NOMO-1 (cell line): ENCODE data around the gene TMEM248.
"Not testable (repeated sequence)": the region's sequence is repeated elsewhere in the genome, so short reads cannot be mapped to it uniquely, and the experiment has no call there.

ENCODE experiments used
- DNase-seq, 2 experiments: peaks; one replicate each; lab custom pipeline; 2025; ENCODE audit not compliant: unreplicated experiment in 2 of 2; lab: John Stamatoyannopoulos, UW

Gene TMEM248, protein sequence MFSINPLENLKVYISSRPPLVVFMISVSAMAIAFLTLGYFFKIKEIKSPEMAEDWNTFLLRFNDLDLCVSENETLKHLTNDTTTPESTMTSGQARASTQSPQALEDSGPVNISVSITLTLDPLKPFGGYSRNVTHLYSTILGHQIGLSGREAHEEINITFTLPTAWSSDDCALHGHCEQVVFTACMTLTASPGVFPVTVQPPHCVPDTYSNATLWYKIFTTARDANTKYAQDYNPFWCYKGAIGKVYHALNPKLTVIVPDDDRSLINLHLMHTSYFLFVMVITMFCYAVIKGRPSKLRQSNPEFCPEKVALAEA

DNA sequence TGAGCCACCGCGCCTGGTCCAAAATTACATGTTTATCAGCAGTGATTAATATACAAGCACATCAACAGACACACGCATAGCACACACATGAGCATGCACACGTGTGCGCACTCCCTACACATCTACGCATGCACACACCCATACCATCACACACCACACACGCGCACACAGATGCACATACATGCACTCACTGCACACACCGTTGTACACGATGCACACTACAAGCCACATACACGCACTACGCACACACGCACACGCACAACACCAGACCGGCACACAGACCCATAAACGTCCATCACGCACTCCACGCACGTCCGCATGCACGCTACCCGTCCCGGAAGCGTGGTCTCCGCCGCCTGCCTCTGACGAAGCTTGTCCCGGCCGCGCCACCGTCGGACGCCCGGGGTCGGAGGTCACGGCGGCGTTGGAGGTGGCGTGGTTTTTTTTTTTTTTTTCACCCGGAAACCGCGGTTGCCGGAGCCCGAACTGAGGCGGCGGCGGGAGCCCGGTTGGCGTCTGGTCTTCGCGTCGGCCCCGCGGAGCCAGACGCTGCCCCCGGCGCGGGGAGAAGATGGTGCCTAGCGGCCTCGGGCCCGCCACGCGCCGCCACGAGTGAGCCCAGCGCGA lies at the start of gene TMEM248:
TMEM248 (plus strand) TSS at position 457 of the 627 bp plus-strand sequence. CDS start 20,641 bp downstream, outside the sequence.
- DNase-seq = peak; percentile 76 to 90

DNA sequence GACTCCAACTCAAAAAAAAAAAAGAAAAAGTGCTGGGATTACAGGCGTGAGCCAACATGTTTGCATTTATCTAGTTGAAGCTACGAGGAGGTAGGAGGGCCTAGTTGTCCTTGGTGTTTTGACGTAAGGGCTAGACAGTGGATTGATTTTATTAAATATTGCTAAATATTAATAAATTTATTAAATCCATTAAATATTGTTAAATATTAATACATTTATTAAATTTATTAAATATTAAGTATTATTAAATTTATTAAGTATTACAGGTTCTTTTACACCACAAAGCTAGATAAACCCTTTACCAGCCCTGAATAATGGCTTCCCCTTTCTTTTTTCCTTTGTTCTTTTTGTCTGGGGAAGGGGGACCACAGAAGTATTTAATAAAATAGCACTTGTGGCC lies 47.5 kb upstream of the TMEM248 start:
- DNase-seq = no peak

DNA sequence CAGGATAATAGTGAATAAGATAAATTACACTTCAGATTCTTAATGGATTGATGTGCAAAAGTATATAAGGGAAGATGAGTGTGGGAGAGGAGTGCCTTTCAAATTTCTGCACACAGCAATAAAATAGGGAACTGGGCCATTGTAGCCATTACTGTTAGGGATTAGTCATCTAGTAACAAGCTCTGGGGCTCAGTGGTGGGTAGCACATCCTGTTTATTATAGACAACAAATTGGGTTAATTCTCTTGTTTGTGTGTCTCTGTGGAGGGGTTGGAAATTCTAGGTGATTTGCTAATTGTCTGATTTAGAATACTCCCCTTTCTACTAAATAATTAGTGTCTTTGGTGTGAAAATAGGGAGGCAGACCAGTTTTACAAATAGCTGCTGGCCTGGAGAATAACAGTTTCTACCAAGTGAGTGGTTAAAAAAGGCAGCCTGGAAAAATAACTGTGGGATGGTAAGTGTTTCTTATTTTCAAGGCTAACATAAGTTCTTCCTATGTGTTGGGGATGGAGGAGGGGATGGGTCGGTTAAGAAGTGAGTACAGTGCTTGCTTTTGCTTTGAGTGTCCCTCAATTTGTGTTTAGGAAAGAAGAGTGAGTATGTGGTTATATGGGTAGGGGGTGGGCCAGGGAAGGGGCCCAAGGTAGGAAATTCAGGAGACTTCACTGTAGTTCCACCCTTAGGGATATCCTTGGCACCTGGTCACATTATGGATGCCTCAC lies 43.3 kb upstream of the TMEM248 start:
- peak; percentile 72 to 77 for DNase-seq

DNA sequence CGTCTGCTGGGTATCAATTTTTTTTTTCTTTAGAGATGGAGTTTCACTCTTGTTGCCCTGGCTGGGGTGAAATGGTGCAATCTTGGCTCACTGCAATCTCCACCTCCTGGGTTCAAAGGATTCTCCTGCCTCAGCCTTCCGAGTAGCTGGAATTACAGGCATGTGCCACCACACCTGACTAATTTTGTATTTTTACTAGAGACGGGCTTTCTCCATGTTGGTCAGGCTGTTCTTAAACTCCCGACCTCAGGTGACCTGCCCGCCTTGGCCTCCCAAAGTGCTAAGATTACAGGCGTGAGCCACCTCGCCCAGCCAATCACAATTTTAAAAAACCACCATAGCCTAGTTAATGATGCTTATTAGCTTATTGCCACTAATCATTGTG lies 42.7 kb upstream of the TMEM248 start:
- DNase-seq = not testable (repeated sequence)

DNA sequence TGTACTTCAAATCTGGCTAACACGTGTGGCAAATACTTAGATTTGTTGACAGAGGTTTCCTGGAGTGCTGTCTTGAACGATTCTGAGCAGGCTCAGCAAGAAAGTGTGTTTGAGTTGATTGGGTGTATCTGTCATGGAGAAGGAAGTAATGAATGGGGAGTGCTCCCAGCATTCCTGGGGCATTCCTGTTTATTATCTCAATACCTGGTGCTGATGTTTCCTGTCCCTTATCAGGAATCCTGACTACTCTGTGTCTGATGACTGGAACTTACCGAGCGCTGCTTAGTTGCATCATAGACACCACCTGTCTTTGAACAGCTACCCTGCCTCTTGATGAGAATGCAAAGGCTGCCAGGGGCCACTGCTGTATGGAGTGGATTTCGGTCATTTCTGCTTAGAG lies 41.0 kb upstream of the TMEM248 start:
- no peak for DNase-seq

DNA sequence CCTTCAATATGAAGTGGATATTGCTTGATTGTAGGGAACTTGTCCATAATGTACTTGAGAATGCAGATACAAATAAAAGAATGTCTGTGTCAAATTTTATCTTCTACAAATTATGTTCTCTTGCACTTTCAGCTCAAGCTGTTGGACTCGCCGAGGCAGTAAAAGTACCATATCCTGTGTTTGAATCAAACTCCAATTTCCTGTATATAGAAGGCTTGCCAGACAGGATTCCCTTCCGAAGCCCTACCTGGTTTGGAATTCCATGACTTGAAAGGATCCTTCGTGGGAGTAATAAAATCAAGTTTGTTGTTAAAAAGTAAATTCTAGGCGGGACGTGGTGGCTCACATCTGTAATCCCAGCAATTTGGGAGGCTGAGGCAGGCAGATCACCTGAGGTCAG lies 40.4 kb upstream of the TMEM248 start:
- not testable (repeated sequence) for DNase-seq

DNA sequence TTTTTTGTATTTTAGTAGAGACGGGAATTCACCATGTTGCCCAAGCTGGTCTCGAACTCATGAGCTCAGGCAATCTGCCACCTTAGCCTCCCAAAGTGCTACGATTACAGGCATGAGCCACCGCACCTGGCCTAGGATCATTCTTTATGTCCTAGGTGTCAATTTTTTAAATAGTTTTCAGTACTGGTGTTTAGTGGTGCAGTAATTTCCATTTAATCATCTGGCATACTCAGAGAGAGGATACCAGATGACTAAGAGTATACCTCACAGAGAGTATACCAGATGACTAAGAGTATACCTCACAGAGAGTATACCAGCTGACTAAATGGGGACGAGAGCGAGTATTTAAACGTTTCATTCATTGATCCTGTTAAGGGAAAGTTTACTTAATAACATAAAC lies 37.3 kb upstream of the TMEM248 start:
- DNase-seq = no peak

DNA sequence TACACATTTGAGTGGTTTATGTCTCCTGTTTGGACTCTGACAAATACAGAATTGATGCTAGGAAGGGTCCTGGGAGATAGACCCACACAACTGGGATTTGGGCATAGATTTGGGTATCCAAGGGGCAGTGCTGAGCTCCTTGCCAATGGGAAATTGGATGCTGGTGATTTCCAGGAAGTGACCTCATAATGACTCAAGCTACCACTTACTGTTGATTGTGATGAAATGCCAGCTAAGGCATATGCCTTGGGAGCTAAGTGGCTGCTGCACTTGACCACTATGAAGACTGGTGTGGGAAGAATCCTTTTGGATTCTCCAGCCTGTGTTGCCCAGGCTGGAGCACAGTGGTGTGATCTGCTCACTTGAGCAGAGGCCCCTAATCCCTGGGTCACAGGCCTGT lies 36.5 kb upstream of the TMEM248 start:
- not testable (repeated sequence) for DNase-seq

DNA sequence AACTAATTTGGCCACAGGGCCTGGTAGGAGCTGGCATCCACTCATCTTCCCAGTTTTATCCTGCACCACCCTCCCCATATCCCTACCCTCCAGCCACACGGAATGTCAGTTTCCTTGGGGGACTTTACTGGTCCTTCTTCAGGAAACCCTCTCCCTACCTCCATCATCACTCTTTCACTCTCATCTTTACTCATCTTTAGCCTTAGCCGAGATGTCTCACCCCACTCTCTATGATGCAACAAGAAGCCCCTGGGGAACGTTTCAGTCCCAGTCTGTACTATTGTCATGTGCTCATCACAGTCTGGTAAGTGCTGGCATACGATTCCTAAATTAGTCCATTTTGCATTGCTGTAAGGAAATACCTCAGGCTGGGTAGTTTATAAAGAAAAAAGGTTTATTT lies 34.9 kb upstream of the TMEM248 start:
- no peak for DNase-seq

DNA sequence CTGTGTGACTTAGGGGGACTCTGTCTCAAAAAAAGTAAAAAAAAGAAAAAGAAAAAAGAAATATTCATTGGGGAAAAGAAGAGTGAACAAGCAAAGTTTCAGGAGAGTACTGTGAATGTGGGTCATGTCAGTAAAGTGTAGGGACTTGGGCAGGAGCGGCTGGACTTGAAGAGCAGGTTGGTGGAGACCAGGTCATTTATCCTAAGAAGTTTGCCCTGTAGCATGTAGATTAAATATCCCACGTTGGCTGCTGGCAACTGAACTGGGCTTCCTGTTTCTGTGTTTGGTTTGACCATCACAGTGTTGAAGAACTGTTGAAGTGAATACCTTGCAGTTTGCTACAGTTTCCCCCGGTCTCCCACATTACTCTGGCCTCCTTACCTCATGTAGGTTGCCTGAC lies 32.8 kb upstream of the TMEM248 start:
- DNase-seq = not testable (repeated sequence)

DNA sequence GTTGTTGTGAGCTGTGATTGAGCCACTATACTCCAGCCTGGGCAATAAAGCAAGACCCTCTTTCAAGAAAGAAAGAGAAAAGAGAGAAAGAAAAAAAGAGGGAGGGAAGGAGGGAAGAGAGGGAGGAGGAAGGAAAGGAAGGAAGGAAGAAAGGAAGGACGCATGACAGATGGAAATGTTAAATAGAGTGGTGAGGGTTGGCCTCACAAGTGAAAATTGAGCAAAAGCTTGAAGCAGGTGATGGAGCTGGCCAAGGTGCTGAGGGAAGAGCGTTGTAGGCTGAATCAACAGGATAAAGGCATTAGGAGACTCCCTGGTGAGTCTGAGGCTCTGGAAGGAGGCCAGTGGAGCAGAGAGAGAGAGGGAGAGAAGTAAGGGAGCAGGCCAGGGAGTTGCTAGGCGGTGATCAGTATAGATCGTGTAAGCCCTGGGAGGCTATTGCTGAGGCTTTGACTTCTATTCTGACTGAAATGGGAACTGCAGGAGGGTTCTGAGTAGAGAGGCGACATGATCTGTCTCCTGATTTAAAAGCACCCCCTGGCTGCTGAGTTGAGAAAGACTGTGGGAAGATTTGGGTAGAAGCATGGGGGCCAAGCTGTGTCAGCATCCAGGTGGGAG lies 26.5 kb upstream of the TMEM248 start:
- DNase-seq = no peak

DNA sequence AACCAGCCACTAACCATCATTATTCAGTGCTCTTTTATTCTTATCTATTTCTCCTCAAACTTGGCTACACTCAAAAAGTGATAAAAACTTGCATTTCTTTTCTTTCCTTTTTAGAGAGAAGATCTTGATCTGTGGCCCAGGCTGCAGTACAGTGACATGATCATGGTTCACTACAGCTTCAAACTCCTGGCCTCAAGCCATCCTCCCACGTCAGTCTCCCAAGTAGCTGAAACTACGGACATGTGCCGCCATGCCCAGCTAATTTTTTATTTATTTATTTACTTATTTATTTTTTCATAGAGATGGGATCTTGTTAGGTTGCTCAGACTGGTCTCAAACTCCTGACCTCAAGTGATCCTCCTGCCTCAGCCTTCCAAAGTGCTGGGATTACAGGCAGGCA lies 24.6 kb upstream of the TMEM248 start:
- DNase-seq = no peak

DNA sequence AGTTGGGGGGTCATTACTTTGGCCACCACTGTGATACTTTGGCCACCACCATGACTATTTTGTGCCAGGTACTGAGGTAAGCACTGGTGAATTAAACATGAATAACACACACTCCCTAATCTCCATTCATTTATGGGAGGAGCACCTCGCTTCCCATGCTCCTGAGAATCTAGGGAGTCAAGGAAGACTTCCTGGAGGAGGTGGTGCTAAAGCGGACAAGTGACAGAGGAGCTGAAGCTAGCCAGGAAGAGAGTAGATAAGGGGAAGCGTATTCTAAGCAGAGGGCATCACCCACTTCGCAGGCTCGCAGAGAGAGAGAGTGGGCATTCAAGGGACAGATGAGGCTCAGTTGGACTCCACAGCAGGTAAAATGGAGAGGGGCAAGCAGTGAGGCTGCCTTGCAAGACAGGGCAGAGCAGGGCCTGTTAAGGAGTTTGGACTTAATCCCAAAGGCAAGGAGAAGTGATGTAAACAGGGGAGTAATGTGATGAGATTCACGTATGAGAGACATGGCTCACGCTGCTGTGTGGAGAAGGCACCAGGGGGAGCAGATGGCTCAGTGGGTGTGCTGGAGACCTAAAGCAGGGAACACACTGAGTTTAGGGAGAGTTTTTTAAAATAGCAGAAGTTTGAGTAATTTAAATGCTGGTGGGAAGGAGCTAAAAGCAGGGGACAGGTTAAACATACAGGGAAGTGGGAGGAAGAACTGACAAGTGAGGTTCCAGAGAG lies 21.3 kb upstream of the TMEM248 start:
- no peak for DNase-seq

DNA sequence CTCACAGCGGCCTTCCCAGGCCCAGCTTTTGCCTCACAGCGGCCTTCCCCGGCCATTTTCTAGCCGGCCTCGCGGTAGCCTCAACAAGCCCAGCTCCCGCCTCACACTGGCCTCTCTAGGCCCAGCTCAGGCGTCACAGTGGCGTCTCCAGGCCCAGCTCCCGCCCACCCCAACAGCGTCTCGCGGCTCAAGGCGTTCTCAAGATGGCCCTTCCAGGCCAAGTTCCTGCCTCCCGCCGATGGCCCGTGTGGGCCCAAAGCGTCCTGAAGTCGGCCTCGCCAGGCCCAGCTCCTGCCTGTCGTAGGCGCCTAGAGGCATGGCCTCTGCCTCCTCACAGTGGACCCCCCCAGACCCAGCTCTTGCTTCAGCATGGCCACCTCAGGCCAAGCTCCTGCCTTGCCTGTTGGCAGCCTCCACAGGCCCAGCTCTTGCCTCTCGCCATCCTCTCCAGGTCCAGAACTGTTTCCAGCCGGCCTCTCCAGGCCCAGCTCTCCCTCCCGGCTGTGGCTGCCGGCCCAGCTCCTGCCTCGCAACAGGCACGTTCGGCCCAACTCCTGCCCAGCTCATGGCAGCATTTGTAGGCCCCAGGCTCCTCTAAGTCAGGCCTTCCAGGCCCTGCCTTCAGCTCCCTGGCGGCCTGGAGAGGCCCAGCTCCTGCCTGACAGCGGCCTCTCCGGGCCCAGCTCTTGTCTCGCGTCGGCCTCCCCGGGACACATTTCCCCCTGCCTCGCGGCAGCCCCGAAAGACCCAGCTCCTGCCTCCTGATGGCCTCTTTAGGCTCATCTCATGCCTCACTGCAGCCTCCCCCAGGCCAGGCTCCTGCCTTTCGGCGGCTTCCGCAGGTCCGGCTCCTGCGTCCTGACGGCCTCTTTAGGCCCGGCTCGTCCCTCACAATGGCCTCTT lies 18.8 kb upstream of the TMEM248 start:
- DNase-seq = no peak

DNA sequence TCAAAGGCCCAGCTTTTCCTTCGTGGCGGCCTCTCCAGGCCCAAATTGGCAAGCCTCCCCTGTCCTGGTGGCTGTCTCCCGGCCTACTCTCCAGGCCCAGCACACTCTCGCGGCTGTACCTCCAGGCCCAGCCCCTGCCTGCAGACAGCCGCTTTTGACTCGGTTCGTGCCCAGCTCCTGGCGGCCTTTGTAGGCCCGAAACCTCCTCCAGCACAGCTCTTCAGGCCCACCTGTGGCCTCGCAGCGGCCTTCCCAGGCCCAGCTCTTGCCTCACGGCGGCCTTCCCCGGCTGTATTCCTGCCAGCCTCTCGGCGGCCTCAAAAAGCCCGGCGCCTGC lies 18.2 kb upstream of the TMEM248 start:
- DNase-seq = no peak

DNA sequence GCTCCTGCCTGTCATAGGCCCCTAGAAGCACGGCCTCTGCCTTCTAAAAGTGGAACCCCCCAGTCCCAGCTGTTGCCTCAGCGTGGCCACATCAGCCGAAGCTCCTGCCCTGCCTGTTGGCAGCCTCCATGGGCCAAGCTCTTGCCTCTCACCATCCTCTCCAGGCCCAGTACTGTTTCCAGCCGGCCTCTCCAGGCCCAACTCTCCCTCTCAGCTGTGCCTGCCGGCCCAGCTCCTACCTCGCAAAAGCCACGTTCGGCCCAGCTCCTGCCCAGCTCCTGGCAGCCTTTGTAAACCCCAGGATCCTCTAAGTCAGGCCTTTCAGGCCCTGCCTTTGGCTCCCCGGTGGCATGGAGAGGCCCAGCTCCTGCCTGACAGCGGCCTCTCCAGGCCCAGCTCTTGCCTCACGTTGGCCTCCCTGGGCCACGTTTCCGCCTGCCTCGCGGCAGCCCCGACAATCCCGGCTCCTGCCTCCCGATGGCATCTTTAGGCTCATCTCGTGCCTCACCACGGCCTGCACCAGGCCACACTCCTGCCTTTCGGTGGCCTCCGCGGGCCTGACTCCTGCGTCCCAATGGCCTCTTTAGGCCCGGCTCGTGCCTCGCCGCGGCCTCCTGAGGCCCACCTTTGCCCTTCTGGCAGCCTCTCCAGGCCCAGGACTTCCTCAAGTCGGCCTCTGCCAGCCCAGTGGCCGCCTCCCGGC lies 17.5 kb upstream of the TMEM248 start:
- no peak for DNase-seq

DNA sequence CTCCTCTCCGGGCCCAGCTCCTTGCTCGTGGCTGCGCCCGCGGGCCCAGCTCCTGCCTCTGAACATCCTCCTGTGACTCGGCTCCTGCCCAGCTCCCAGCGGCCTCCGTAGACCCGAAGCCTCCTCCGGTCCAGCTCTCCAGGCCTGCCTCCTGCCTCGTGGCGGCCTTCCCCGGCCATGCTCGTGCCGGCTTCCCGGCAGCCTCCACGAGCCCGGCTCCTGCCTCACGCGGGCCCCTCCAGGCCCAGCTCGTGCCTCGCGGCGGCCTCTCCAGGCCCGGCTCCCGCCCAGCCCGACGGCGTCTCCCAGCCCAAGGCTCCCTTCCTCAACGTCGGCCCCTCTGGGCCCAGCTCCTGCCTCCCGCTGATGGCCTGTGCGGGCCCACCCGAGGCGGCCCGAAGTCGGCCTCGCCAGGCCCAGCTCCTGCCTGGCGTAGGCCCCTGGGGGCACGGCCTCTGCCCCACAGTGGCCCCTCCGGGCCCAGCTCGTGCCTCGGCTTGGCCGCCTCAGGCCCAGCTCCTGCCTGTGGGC lies 16.9 kb upstream of the TMEM248 start:
- DNase-seq = no peak

DNA sequence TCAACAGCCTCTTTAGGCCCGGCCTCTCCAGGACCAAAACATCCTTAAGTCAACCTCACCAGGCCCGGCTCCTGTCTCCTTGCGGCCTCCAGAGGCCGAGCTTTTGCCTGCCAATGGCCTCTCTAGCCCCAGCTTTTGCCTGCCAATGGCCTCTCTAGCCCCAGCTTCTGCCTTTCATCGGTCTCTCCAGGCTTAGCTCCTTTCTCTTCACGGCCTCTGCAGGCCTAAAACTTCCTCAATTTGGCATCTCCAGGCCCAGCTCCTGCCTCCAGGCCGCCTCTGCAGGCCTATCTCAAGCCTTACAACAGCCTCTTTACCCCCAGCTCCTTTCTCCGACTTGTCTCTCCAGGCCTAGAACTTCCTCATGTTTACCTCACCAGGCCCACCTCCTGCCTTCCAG lies 15.7 kb upstream of the TMEM248 start:
- DNase-seq = no peak

DNA sequence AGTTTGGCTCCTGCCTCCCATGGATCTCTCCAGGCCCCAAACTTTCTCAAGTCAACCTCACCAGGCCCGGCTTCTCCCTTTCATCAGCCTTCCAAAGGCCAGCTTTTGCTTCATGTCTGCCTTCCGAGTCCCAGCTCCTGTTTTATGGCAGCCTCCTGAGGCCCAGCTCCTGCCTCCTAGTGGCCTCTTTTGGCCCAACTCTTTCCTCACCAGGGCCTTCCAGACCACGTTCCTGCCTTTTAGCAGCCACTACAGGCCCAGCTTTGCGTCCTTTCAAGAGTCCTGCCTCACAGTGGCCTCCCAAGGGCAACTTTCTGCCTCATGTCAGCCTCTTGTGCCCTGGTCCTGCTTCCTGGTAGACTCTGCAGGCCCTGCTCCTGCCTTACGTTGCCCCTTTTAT lies 15.3 kb upstream of the TMEM248 start:
- no peak for DNase-seq
